SK-N-SH treated with all-trans-retinoic acid at 6 μM for 48 hours (cell line): ENCODE results near the gene FAM151A.

ENCODE experiments used
- ATAC-seq: fragments of 200-7000 bp; cut with Tn5 transposase; 3 replicates; pipeline ENCODE4 v1.9.1; 2020; ENCODE audit warnings: mild to moderate bottlenecking, moderate library complexity
- ARNTL ChIP-seq: fragments of 450-650 bp; formaldehyde crosslinking; IDR thresholded peaks from 2 replicates; pipeline ENCODE4 v1.5.0; 2020; ENCODE audit warnings: low read depth, mild to moderate bottlenecking, moderate library complexity, borderline replicate concordance
- CREB5 ChIP-seq: fragments of 250-450 bp; sonication (Bioruptor Pico); IDR thresholded peaks from 2 replicates; pipeline ENCODE4 v1.5.1; 2020; ENCODE audit warnings: low read depth, mild to moderate bottlenecking, moderate library complexity
- CSDC2 ChIP-seq: fragments of 250-450 bp; sonication (Bioruptor Pico); IDR thresholded peaks from 2 replicates; pipeline ENCODE4 v1.5.0; 2020; ENCODE audit warnings: mild to moderate bottlenecking, moderate library complexity
- CSRNP3 ChIP-seq: fragments of 250-450 bp; sonication (Bioruptor Pico); IDR thresholded peaks from 2 replicates; pipeline ENCODE4 v1.5.1; 2021; ENCODE audit warnings: mild to moderate bottlenecking, moderate library complexity
- ESRRG ChIP-seq: fragments of 250-450 bp; sonication (Bioruptor Pico); IDR thresholded peaks from 2 replicates; pipeline ENCODE4 v1.6.1; 2021; ENCODE audit warnings: mild to moderate bottlenecking
- ISL1 ChIP-seq: fragments of 250-450 bp; sonication (Bioruptor Pico); IDR thresholded peaks from 2 replicates; pipeline ENCODE4 v2.1.2; 2022; ENCODE audit warnings: mild to moderate bottlenecking, moderate library complexity
- OSR1 ChIP-seq: fragments of 250-450 bp; sonication (Bioruptor Pico); IDR thresholded peaks from 2 replicates; pipeline ENCODE4 v1.8.0; 2022; ENCODE audit warnings: moderate library complexity, mild to moderate bottlenecking, inconsistent platforms
- POU6F1 ChIP-seq: fragments of 250-450 bp; sonication (Bioruptor Pico); IDR thresholded peaks from 2 replicates; pipeline ENCODE4 v1.8.0; 2021; ENCODE audit warnings: low read depth, mild to moderate bottlenecking, moderate library complexity, borderline replicate concordance
- PPARA ChIP-seq: fragments of 250-450 bp; sonication (Bioruptor Pico); IDR thresholded peaks from 2 replicates; pipeline ENCODE4 v1.5.0; 2020; ENCODE audit warnings: mild to moderate bottlenecking, borderline replicate concordance
- RARB ChIP-seq: fragments of 250-450 bp; sonication (Bioruptor Pico); IDR thresholded peaks from 2 replicates; pipeline ENCODE4 v1.8.0; 2021; ENCODE audit warnings: mild to moderate bottlenecking, moderate library complexity
- SNAI2 ChIP-seq: fragments of 250-450 bp; sonication (Bioruptor Pico); IDR thresholded peaks from 2 replicates; pipeline ENCODE4 v1.5.0; 2020; ENCODE audit warnings: mild to moderate bottlenecking, moderate library complexity
- TCF4 ChIP-seq: fragments of 250-450 bp; sonication (Bioruptor Pico); IDR thresholded peaks from 2 replicates; pipeline ENCODE4 v1.8.0; 2021; ENCODE audit warnings: mild to moderate bottlenecking, moderate library complexity, borderline replicate concordance
- TOX ChIP-seq: fragments of 250-450 bp; sonication (Bioruptor Pico); IDR thresholded peaks from 2 replicates; pipeline ENCODE4 v1.8.0; 2021; ENCODE audit warnings: mild to moderate bottlenecking, moderate library complexity, borderline replicate concordance
- TSHZ2 ChIP-seq: fragments of 250-450 bp; sonication (Bioruptor Pico); IDR thresholded peaks from 2 replicates; pipeline ENCODE4 v1.5.0; 2020; ENCODE audit warnings: mild to moderate bottlenecking, moderate library complexity
- ZC3H10 ChIP-seq: fragments of 250-450 bp; sonication (Bioruptor Pico); IDR thresholded peaks from 2 replicates; pipeline ENCODE4 v1.5.1; 2021; ENCODE audit warnings: mild to moderate bottlenecking, moderate library complexity
- ZFP3 ChIP-seq: fragments of 250-450 bp; sonication (Bioruptor Pico); IDR thresholded peaks from 2 replicates; pipeline ENCODE4 v1.5.0; 2020; ENCODE audit warnings: mild to moderate bottlenecking, moderate library complexity
- ZFP30 ChIP-seq: fragments of 450-650 bp; formaldehyde crosslinking; IDR thresholded peaks from 2 replicates; pipeline ENCODE4 v1.5.0; 2022; ENCODE audit warnings: mild to moderate bottlenecking, moderate library complexity
- ZNF565 ChIP-seq: fragments of 450-650 bp; formaldehyde crosslinking; conservative IDR thresholded peaks from 2 replicates; pipeline ENCODE4 v1.5.0; 2020; ENCODE audit warnings: low read depth, mild to moderate bottlenecking, moderate library complexity
- ZNF8 ChIP-seq: fragments of 450-650 bp; formaldehyde crosslinking; IDR thresholded peaks from 2 replicates; pipeline ENCODE4 v1.5.0; 2020; ENCODE audit warnings: mild to moderate bottlenecking, moderate library complexity

FAM151A gene

GRCh38 chr1:54610601-54611580 is 12.4 kb downstream of the FAM151A start (continued):
- TF ChIP-seq POU6F1 (CRISPR knock-in tag) (no peak), ZC3H10 (no peak)
- TF ChIP-seq, all 23 proteins: peak for 0

- ATAC-seq = no peak
- TF ChIP-seq TCF4 = no peak
- no peak for TF ChIP-seq ZFP3
- no peak for TF ChIP-seq ESRRG
- no peak for TF ChIP-seq RARB (CRISPR knock-in tag)
- no peak for TF ChIP-seq ZNF565 (CRISPR knock-in tag)
- TF ChIP-seq ZNF8 (CRISPR knock-in tag) = no peak
- no peak for TF ChIP-seq ISL1 (CRISPR knock-in tag)
- TF ChIP-seq TSHZ2 (CRISPR knock-in tag) = no peak
- TF ChIP-seq OSR1 (CRISPR knock-in tag) = no peak
- no peak for TF ChIP-seq CREB5 (CRISPR knock-in tag)
- no peak for TF ChIP-seq SNAI2
- no peak for TF ChIP-seq ZFP30
- TF ChIP-seq TOX (CRISPR knock-in tag) = no peak
- no peak for TF ChIP-seq CSDC2 (CRISPR knock-in tag)
- TF ChIP-seq PPARA (CRISPR knock-in tag) = no peak
- TF ChIP-seq, all 23 proteins: peak for 0
Measured at GRCh38 chr1:54610048-54610447, 13.3 kb downstream of the FAM151A start.

GRCh38 chr1:54609301-54609921 is 13.9 kb downstream of the FAM151A start:
- TF ChIP-seq CSDC2 (CRISPR knock-in tag) = no peak
- no peak for TF ChIP-seq RARB (CRISPR knock-in tag)
- no peak for TF ChIP-seq ZFP3
- TF ChIP-seq ZC3H10 = no peak
- TF ChIP-seq TOX (CRISPR knock-in tag) = no peak
- no peak for TF ChIP-seq CSRNP3
- no peak for TF ChIP-seq ARNTL (CRISPR knock-in tag)
- no peak for TF ChIP-seq TCF4
- TF ChIP-seq POU6F1 (CRISPR knock-in tag) = no peak
- ATAC-seq = no peak
